Lower leg skin (tissue), 4 donors: ENCODE data around the gene COASY. TPM values are rescaled to one million over a fixed set of nuclear protein-coding genes. Genes with fewer than 3 reads are reported as not detected.
"Not testable (repeated sequence)": the region's sequence is repeated elsewhere in the genome, so short reads cannot be mapped to it uniquely, and the experiment has no call there.

Source experiments
- DNase-seq, 2 donors: peaks; one replicate each; pipeline ENCODE4 v3.0.0-alpha.2; 2019; ENCODE audit warnings: low spot score in 2 of 2
- H3K4me3 ChIP-seq: fragments of 200-600 bp; sonication (generic); 2 replicates; pipeline ENCODE4 v1.5.1; 2017; ENCODE audit warnings: mild to moderate bottlenecking, low read depth; ENCODE audit not compliant: poor library complexity, severe bottlenecking
- POLR2A ChIP-seq, 2 donors: fragments of 450-650 bp; IDR thresholded peaks; one replicate each; pipeline ENCODE4 v1.6.1; 2016 to 2017; ENCODE audit warnings: antibody characterized with exemption in 2 of 2, mild to moderate bottlenecking in 1 of 2, moderate library complexity in 1 of 2
- WGBS, 2 donors: methylation state at CpG; one replicate each; pipeline ENCODE4 v1.1.5; 2018; 5-methylcytosine and 5-hydroxymethylcytosine counted together
- intact Hi-C: fragments of 100-400 bp; cut with DNase I; formaldehyde crosslinking; loops from one replicate; pipeline ENCODE4 v1.15.0; 2023; ENCODE audit warnings: low total_unique reads
- total RNA-seq, 4 donors: library from RNA; depleted of rRNA; stranded (reverse); fragments of >200 nt; gene quantifications; one replicate each; pipeline ENCODE4 v1.1.0, GENCODE V29; 2016
- TF ChIP-seq, protein P1 (sequence below), 3 donors: fragments of 450-650 bp; IDR thresholded peaks; one replicate each; pipeline ENCODE4 v1.5.1; 2016; ENCODE audit warnings: antibody characterized with exemption in 3 of 3, mild to moderate bottlenecking in 3 of 3, moderate library complexity in 2 of 3

The COASY gene
- total RNA-seq, 4 donors from 2014 or later: 32.4 to 49.5 (median 41.7) TPM

- no peak for DNase-seq
- intact Hi-C loops: no loop called here
- TF ChIP-seq, protein P1, sequence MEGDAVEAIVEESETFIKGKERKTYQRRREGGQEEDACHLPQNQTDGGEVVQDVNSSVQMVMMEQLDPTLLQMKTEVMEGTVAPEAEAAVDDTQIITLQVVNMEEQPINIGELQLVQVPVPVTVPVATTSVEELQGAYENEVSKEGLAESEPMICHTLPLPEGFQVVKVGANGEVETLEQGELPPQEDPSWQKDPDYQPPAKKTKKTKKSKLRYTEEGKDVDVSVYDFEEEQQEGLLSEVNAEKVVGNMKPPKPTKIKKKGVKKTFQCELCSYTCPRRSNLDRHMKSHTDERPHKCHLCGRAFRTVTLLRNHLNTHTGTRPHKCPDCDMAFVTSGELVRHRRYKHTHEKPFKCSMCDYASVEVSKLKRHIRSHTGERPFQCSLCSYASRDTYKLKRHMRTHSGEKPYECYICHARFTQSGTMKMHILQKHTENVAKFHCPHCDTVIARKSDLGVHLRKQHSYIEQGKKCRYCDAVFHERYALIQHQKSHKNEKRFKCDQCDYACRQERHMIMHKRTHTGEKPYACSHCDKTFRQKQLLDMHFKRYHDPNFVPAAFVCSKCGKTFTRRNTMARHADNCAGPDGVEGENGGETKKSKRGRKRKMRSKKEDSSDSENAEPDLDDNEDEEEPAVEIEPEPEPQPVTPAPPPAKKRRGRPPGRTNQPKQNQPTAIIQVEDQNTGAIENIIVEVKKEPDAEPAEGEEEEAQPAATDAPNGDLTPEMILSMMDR (IDR thresholded peaks at IDR 0.05): no peak
- no peak for TF ChIP-seq POLR2A (IDR thresholded peaks at IDR 0.05)
- WGBS, 2 donors: 97% methylated on average over 5 of the region's 5 CpGs
- no peak overlapping the region for H3K4me3 ChIP-seq
These were observed 24.0 kb upstream of the COASY start for GRCh38 chr17:42537826-42538451.

GRCh38 chr17:42538482-42538881 is 23.5 kb upstream of the COASY start:
- intact Hi-C loops: no loop called here
- TF ChIP-seq, protein P1 (IDR thresholded peaks at IDR 0.05): no peak
- no peak for TF ChIP-seq POLR2A (IDR thresholded peaks at IDR 0.05)
- no peak for DNase-seq
- 92 to 93% methylated on average over 14 of the region's 14 CpGs for WGBS, 2 donors
- H3K4me3 ChIP-seq: no peak overlapping the region

DNA sequence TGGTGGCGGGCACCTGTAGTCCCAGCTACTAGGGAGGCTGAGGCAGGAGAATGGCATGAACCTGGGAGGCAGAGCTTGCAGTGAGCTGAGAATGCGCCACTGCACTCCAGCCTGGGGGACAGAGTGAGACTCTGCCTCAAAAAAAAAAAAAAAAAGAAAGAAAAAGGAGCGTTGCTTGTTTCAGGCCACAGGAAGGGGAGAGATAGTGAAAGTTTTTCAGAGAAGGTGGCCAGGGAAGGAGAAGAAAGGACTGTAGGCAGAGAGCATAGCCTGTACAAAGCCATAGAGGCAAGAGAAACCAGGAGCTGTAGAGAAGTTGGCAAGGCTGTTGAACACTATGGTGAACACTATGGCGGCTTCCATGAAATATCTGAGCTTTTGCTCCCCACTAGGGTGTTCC is 21.4 kb upstream of the COASY start:
- 90 to 97% methylated on average over 4 of the region's 4 CpGs for WGBS, 2 donors
- H3K4me3 ChIP-seq, intact Hi-C loops, DNase-seq: not testable (repeated sequence)

DNA sequence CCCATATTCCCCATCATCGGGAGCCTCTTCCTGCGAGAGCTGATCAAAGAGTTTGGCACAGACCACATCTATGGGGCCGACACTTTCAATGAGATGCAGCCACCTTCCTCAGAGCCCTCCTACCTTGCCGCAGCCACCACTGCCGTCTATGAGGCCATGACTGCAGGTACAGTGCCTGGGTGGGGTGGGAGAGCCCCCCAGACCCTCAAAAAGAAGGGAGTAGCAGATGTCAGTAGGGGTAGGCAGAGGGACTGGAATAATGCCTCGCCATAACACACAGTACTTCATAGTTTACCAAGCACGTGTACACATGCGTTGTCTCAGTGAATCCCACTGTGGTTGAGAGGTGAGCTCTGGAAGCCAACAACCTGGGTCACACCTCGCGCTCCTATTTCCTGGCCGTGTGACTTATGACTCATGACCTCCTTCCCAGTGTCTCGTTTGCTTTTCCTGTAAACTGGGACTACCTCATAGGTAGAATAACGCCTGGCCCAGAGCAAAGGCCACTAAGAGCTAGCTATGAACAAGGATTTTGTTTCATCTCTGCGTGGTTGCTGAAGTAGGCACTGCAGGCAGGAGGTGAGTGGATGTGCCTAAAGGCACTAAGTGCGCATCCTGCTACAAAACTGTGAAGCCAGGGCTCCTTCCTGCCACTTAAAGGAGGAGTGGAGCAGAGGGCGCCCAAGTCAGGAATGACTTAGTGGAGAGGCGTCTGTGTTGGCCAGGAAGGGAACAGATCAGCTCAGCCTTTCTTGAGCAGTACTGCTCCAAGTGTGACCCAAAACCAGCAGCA is 20.7 kb upstream of the COASY start:
- 66 to 71% methylated on average over 17 of the region's 17 CpGs for WGBS, 2 donors
- intact Hi-C loops: no loop called here
- DNase-seq: no peak
- TF ChIP-seq, protein P1 (IDR thresholded peaks at IDR 0.05): no peak
- TF ChIP-seq POLR2A (IDR thresholded peaks at IDR 0.05): no peak
- H3K4me3 ChIP-seq: no peak overlapping the region

DNA sequence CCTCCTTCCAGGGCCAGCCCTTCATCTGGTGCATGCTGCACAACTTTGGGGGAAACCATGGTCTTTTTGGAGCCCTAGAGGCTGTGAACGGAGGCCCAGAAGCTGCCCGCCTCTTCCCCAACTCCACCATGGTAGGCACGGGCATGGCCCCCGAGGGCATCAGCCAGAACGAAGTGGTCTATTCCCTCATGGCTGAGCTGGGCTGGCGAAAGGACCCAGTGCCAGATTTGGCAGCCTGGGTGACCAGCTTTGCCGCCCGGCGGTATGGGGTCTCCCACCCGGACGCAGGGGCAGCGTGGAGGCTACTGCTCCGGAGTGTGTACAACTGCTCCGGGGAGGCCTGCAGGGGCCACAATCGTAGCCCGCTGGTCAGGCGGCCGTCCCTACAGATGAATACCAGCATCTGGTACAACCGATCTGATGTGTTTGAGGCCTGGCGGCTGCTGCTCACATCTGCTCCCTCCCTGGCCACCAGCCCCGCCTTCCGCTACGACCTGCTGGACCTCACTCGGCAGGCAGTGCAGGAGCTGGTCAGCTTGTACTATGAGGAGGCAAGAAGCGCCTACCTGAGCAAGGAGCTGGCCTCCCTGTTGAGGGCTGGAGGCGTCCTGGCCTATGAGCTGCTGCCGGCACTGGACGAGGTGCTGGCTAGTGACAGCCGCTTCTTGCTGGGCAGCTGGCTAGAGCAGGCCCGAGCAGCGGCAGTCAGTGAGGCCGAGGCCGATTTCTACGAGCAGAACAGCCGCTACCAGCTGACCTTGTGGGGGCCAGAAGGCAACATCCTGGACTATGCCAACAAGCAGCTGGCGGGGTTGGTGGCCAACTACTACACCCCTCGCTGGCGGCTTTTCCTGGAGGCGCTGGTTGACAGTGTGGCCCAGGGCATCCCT is 18.5 kb upstream of the COASY start:
- intact Hi-C loops: no loop called here
- TF ChIP-seq, protein P1 (IDR thresholded peaks at IDR 0.05): no peak
- TF ChIP-seq POLR2A (IDR thresholded peaks at IDR 0.05): no peak
- no peak for DNase-seq
- no peak overlapping the region for H3K4me3 ChIP-seq
- 94 to 96% methylated on average over 30 to 38 of the region's 39 CpGs for WGBS, 2 donors

DNA sequence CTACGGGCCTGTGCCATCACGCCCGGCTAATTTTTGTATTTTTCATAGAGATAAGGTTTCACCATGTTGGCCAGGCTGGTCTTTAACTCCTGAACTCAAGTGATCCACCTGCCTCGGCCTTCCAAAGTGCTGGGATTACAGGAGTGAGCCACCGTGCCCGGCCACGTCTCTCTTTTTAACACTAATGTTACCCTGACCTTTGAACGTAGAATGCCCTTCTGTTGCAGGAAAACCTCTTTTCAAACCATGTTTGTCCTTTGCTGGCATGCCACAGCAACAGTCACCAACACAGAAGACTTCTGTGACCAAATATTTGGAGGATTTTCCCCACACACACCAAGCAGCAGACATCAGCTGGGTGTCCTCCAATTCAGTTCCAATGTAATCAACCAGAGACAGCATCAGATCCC is 17.1 kb upstream of the COASY start:
- DNase-seq: no peak
- WGBS, 2 donors: 81 to 82% methylated on average over 8 of the region's 8 CpGs
- TF ChIP-seq, protein P1 (IDR thresholded peaks at IDR 0.05): no peak
- TF ChIP-seq POLR2A (IDR thresholded peaks at IDR 0.05): no peak
- no peak overlapping the region for H3K4me3 ChIP-seq
- intact Hi-C loops: no loop called here

DNA sequence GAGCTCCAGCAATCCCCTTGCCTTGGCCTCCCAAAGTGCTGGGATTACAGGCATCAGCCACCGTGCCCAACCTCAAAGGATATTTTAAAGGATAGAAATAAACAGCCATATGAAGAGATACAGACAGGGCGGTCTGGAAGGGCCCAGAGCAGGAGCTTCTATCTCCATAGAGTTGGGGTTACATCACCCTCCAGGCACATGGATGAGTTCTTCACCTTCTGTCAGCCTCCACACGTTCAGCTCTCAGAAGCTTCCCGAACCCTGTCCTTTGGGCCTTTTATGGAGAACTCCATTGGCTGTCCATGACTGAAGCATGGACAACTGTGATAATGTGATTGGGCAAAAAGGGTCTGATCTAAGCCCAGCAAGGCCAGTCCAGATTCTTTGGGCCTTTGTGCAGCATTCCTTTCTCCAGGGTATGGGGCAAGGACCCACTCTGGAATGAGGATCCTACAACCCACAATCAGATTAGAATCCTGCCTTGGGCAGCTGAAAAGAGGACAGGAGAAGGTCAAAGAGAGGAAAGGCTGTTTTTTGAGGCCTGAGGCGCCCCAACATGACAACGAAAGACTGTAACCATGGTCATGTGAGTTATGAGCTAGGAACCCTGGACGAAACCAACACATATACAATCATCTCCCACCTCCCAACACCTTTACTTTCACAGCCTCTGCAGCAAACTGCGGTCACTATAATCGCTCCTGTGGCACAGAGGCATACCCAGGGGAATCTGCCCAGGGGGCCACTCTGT is 16.0 kb upstream of the COASY start:
- H3K4me3 ChIP-seq, DNase-seq, intact Hi-C loops: not testable (repeated sequence)
- 86 to 89% methylated on average over 9 of the region's 9 CpGs for WGBS, 2 donors
